PFSK-1 (cell line): ENCODE measurements around the gene FER.

Source experiments
- POLR2AphosphoS5 ChIP-seq: IDR thresholded peaks from 2 replicates; pipeline ENCODE4 v1.6.1; 2012; ENCODE audit warnings: low read depth, mild to moderate bottlenecking, control low read depth, low read length, moderate library complexity
- REST ChIP-seq, 2 experiments: IDR thresholded peaks; 2 replicates each; pipeline versions ENCODE4 v1.6.1 to v1.8.0; 2011 to 2012; ENCODE audit warnings: low read depth in 2 of 2, low read length in 2 of 2, control low read depth in 1 of 2, inconsistent platforms in 1 of 2, mild to moderate bottlenecking in 1 of 2, moderate library complexity in 1 of 2; ENCODE audit not compliant: insufficient read depth in 1 of 2
- TAF1 ChIP-seq: IDR thresholded peaks from 2 replicates; pipeline ENCODE4 v1.6.1; 2012; ENCODE audit warnings: low read length, control low read depth, borderline replicate concordance; ENCODE audit not compliant: insufficient read depth

- TF ChIP-seq POLR2AphosphoS5 (no peak), REST (IDR thresholded peaks at IDR 0.05; ENCODE audit: insufficient read depth in 1 of 2, low read depth in 2 of 2, low read length in 2 of 2) (no peak), TAF1 (no peak)
Observed at GRCh38 chr5:109028608-109029299, 281.1 kb downstream of the FER start.
